ENCODE data around the gene MYCT1. TPM values are rescaled to one million over a fixed set of nuclear protein-coding genes. Genes with fewer than 3 reads are reported as not detected.

MYCT1 gene
- total RNA-seq, 2 experiments from 2014 or later = not detected

DNA sequence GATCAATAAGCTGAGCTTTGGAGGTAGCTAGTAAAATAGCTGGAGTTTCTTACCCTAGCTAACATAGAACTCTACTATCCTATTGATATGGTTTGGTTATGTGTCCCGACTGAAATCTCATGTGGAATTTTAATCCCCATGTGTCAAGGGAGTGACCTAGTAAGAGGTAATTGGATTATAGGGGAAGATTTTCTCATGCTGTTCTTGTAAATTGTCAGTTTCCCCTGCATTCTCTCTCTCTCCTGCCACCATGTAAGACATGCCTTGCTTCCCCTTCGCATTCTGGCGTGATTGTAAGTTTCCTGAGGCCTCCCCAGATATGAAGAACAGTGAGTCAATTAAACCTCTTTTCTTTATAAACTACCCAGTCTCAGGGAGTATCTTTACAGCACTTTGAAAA, 35.9 kb upstream of the MYCT1 start:
- ATAC-seq (ENCODE audit: poor library complexity) (no peak), DNase-seq (no peak)
- H3K36me3 Mint-ChIP-seq (ENCODE audit: low read depth) = no peaks in the 10 kb centered on the region
- H3K4me1 ChIP-seq (ENCODE audit: insufficient read depth, low read length) = no peaks in the 10 kb centered on the region
- no peak overlapping the region for H3K4me3 Mint-ChIP-seq
- H3K4me1 Mint-ChIP-seq (ENCODE audit: low read depth) = no peaks in the 10 kb centered on the region
- no peak overlapping the region for H3K4me3 ChIP-seq (ENCODE audit: low read length)
- peaks cover 2% of the 10 kb centered on the region for H3K9me3 Mint-ChIP-seq
- intact Hi-C loops (cut with DNase I, micrococcal nuclease) = no loop called here
- H3K9me3 ChIP-seq (ENCODE audit: control insufficient read depth in 1 of 2, insufficient read depth in 1 of 2, low read length in 2 of 2) = no peaks in the 10 kb centered on the region
- POLR2A ChIA-PET = no interaction called here
- no peak overlapping the region for H3K27ac ChIP-seq (ENCODE audit: low read depth in 1 of 2, low read length in 2 of 2)
- no peaks in the 10 kb centered on the region for H3K27me3 ChIP-seq (ENCODE audit: control insufficient read depth in 1 of 2, insufficient read depth in 2 of 2, low read length in 2 of 2)
- TF ChIP-seq, protein P1, sequence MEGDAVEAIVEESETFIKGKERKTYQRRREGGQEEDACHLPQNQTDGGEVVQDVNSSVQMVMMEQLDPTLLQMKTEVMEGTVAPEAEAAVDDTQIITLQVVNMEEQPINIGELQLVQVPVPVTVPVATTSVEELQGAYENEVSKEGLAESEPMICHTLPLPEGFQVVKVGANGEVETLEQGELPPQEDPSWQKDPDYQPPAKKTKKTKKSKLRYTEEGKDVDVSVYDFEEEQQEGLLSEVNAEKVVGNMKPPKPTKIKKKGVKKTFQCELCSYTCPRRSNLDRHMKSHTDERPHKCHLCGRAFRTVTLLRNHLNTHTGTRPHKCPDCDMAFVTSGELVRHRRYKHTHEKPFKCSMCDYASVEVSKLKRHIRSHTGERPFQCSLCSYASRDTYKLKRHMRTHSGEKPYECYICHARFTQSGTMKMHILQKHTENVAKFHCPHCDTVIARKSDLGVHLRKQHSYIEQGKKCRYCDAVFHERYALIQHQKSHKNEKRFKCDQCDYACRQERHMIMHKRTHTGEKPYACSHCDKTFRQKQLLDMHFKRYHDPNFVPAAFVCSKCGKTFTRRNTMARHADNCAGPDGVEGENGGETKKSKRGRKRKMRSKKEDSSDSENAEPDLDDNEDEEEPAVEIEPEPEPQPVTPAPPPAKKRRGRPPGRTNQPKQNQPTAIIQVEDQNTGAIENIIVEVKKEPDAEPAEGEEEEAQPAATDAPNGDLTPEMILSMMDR (IDR thresholded peaks at IDR 0.05) = no peak
- H3K36me3 ChIP-seq (ENCODE audit: insufficient read depth, low read length) = no peaks in the 10 kb centered on the region
- H3K27me3 Mint-ChIP-seq = peaks cover 4% of the 10 kb centered on the region
- no peak overlapping the region for H3K27ac Mint-ChIP-seq
- CTCF ChIA-PET = no interaction called here

DNA sequence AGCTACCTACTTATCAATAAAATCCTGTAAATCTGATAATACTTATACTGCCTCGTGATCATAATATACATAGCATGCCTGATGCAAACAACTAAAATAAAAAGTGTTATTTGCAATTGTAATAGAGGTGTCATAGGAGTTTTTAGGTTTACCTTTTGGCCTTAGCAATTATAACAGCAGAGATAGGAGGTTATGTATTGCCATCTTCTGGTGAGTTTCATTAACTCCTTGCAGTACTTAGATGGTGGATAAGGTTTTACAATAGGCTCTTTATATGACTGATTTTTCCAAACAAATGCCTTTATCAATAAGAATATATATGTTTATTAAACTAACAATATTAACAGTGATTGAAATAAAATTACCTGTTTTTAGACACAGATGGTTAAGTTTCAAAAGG, 27.8 kb upstream of the MYCT1 start:
- no peak overlapping the region for H3K27ac Mint-ChIP-seq
- H3K27me3 Mint-ChIP-seq = peaks cover 11% of the 10 kb centered on the region
- no peaks in the 10 kb centered on the region for H3K4me1 Mint-ChIP-seq (ENCODE audit: low read depth)
- ATAC-seq (ENCODE audit: poor library complexity) (no peak), DNase-seq (peak in 1 of 14 experiments; percentile 5)
- Histone ChIP-seq H3K4me1 (ENCODE audit: insufficient read depth, low read length) (no peaks in the 10 kb centered on the region), H3K36me3 (ENCODE audit: insufficient read depth, low read length) (no peaks in the 10 kb centered on the region), H3K27ac (ENCODE audit: low read depth in 1 of 2, low read length in 2 of 2) (no peak overlapping the region), H3K4me3 (ENCODE audit: low read length) (no peak overlapping the region), H3K27me3 (ENCODE audit: control insufficient read depth in 1 of 2, insufficient read depth in 2 of 2, low read length in 2 of 2) (no peaks in the 10 kb centered on the region), H3K9me3 (ENCODE audit: control insufficient read depth in 1 of 2, insufficient read depth in 1 of 2, low read length in 2 of 2) (no peaks in the 10 kb centered on the region)
- ChIA-PET POLR2A (no interaction called here), CTCF (no interaction called here)
- TF ChIP-seq, protein P1 (IDR thresholded peaks at IDR 0.05) = no peak
- no peaks in the 10 kb centered on the region for H3K36me3 Mint-ChIP-seq (ENCODE audit: low read depth)
- H3K9me3 Mint-ChIP-seq = peaks cover 4% of the 10 kb centered on the region
- intact Hi-C loops (cut with DNase I, micrococcal nuclease) = no loop called here
- H3K4me3 Mint-ChIP-seq = no peak overlapping the region

DNA sequence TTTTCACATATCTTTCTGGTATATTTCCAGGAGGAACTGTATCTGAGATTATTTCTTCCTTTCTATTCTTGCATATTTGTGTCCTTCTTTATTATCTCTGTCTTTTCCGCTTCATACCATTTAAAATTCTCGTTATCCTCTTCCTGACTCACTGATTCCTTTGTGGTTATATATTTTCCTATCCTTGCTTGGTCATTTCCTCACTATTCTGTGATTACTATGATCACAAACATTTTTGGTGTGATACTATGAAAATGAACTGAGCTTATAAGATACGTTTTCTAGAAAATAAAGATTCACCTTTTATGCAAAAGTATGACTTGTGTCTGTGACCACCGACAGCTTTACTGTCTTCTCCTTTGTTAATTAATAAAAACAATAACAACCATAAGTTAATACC, 26.5 kb upstream of the MYCT1 start:
- no peak overlapping the region for H3K4me3 Mint-ChIP-seq
- H3K4me3 ChIP-seq (ENCODE audit: low read length) = no peak overlapping the region
- H3K27ac ChIP-seq (ENCODE audit: low read depth in 1 of 2, low read length in 2 of 2) = no peak overlapping the region
- H3K9me3 Mint-ChIP-seq = peaks cover 4% of the 10 kb centered on the region
- ChIA-PET POLR2A (no interaction called here), CTCF (no interaction called here)
- no peaks in the 10 kb centered on the region for H3K4me1 ChIP-seq (ENCODE audit: insufficient read depth, low read length)
- H3K27me3 Mint-ChIP-seq = peaks cover 13% of the 10 kb centered on the region
- no peak overlapping the region for H3K27ac Mint-ChIP-seq
- no peaks in the 10 kb centered on the region for H3K27me3 ChIP-seq (ENCODE audit: control insufficient read depth in 1 of 2, insufficient read depth in 2 of 2, low read length in 2 of 2)
- no peak for ATAC-seq (ENCODE audit: poor library complexity)
- no peak for DNase-seq
- no peaks in the 10 kb centered on the region for H3K4me1 Mint-ChIP-seq (ENCODE audit: low read depth)
- H3K36me3 Mint-ChIP-seq (ENCODE audit: low read depth) = no peaks in the 10 kb centered on the region
- TF ChIP-seq, protein P1 (IDR thresholded peaks at IDR 0.05) = no peak
- intact Hi-C loops (cut with DNase I, micrococcal nuclease) = no loop called here
- H3K36me3 ChIP-seq (ENCODE audit: insufficient read depth, low read length) = no peaks in the 10 kb centered on the region
- H3K9me3 ChIP-seq (ENCODE audit: control insufficient read depth in 1 of 2, insufficient read depth in 1 of 2, low read length in 2 of 2) = no peaks in the 10 kb centered on the region

Data from CD4-positive, alpha-beta T cell (primary cell).